Thoracic aorta (tissue), 2 donors: ENCODE measurements around the gene SYS1. TPM values are rescaled to one million over a fixed set of nuclear protein-coding genes. Genes with fewer than 3 reads are reported as not detected.

Source experiments
- ATAC-seq: fragments of 150-250 bp; one replicate; pipeline ENCODE4 v1.8.0; 2017; ENCODE audit warnings: low read depth; ENCODE audit not compliant: insufficient number of reproducible peaks, low FRiP score
- DNase-seq: peaks from one replicate; pipeline ENCODE4 v3.0.0-alpha.2; 2020; ENCODE audit warnings: low spot score
- H3K27ac ChIP-seq, 2 donors: fragments of 200-600 bp; sonication (generic); 1 replicate in 1 of 2; 2 replicates in 1 of 2; pipeline ENCODE4 v1.5.1; 2016; ENCODE audit warnings: mild to moderate bottlenecking in 2 of 2, moderate library complexity in 2 of 2
- H3K27me3 ChIP-seq: fragments of 200-600 bp; sonication (generic); replicated peaks from 2 replicates; pipeline ENCODE4 v1.6.0; 2016; ENCODE audit warnings: mild to moderate bottlenecking; ENCODE audit not compliant: insufficient read depth
- H3K36me3 ChIP-seq: fragments of 200-600 bp; sonication (generic); one replicate; pipeline ENCODE4 v1.5.1; 2016
- H3K4me1 ChIP-seq, 2 donors: fragments of 200-600 bp; sonication (generic); 1 replicate in 1 of 2; 2 replicates in 1 of 2; pipeline versions ENCODE4 v1.5.1 to v1.6.0; 2016; ENCODE audit warnings: low read depth in 2 of 2, mild to moderate bottlenecking in 1 of 2; ENCODE audit not compliant: control insufficient read depth in 1 of 2
- H3K4me3 ChIP-seq: fragments of 200-600 bp; sonication (generic); 2 replicates; pipeline ENCODE4 v1.5.1; 2016; ENCODE audit warnings: mild to moderate bottlenecking
- H3K9me3 ChIP-seq: fragments of 200-600 bp; sonication (generic); 2 replicates; pipeline ENCODE4 v1.5.1; 2016
- total RNA-seq, 2 donors: library from RNA; depleted of rRNA; stranded (reverse); fragments of >200 nt; gene quantifications; one replicate each; pipeline versions ENCODE4 v1.1.0 to v1.2.3, GENCODE V29; 2016
- TF ChIP-seq, protein P1 (sequence below): fragments of 200-600 bp; sonication (generic); IDR thresholded peaks from one replicate; pipeline ENCODE4 v1.5.1; 2019; ENCODE audit warnings: antibody characterized with exemption

Gene SYS1
- total RNA-seq, 2 donors from 2014 or later = 24.6 to 40.8 TPM

DNA sequence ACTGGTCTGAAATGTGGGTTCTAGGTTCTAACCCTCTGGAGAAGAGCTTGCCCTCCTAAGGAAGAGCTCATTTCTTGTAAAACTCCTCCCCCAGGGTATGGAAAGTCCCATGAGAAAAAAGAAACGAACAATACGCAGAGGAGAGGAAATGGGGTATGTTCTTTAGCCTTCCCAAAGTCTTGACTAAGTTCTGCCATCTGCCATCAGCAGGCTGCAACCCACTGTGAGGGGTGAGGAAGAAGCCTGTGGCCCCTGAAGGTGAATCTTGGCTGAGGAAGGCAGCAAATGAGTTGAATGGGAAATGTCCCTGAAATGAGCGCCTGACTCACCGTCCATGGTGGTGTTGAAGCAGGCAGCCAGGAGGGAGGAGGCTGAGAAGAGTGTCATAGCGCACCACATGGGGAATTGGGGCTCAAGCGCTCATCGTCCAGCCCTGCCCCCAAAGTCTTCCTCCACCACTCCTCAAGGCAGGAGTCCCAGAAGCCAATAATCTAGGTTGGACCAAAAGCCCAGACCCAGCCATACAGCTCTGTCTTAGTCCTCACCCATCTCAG lies 44.5 kb upstream of the SYS1 start:
- H3K4me1 ChIP-seq = no peaks in the 10 kb centered on the region
- ATAC-seq = no peak
- H3K36me3 ChIP-seq = no peaks in the 10 kb centered on the region
- no peaks in the 10 kb centered on the region for H3K9me3 ChIP-seq
- no peak overlapping the region for H3K4me3 ChIP-seq
- no peak for DNase-seq
- TF ChIP-seq, protein P1, sequence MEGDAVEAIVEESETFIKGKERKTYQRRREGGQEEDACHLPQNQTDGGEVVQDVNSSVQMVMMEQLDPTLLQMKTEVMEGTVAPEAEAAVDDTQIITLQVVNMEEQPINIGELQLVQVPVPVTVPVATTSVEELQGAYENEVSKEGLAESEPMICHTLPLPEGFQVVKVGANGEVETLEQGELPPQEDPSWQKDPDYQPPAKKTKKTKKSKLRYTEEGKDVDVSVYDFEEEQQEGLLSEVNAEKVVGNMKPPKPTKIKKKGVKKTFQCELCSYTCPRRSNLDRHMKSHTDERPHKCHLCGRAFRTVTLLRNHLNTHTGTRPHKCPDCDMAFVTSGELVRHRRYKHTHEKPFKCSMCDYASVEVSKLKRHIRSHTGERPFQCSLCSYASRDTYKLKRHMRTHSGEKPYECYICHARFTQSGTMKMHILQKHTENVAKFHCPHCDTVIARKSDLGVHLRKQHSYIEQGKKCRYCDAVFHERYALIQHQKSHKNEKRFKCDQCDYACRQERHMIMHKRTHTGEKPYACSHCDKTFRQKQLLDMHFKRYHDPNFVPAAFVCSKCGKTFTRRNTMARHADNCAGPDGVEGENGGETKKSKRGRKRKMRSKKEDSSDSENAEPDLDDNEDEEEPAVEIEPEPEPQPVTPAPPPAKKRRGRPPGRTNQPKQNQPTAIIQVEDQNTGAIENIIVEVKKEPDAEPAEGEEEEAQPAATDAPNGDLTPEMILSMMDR = no peak
- H3K27me3 ChIP-seq = no peaks in the 10 kb centered on the region
- H3K27ac ChIP-seq = no peak overlapping the region

DNA sequence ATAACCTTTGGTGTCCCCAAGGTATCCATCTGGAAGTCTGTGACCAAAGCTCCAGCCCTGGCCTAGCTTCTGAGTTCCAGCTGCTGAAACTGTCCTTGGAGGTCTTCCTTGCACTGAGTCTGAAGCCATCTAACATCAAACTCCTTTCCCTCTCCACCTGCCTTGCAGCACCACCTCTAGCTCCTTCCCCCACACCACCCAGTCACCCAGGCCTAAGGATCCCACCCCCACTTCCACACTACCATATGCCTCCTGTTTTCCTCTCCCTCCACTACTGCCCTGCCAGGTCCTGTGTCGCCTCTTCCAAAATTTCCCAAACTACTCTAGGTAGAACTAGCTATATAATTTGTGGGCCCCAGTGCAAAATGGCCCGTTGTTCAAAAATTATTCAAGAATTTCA lies 44.0 kb upstream of the SYS1 start:
- DNase-seq = no peak
- Histone ChIP-seq H3K27me3 (no peaks in the 10 kb centered on the region), H3K9me3 (no peaks in the 10 kb centered on the region), H3K27ac (no peak overlapping the region), H3K4me1 (no peaks in the 10 kb centered on the region), H3K36me3 (no peaks in the 10 kb centered on the region), H3K4me3 (no peak overlapping the region)
- TF ChIP-seq, protein P1 = no peak
- no peak for ATAC-seq

DNA sequence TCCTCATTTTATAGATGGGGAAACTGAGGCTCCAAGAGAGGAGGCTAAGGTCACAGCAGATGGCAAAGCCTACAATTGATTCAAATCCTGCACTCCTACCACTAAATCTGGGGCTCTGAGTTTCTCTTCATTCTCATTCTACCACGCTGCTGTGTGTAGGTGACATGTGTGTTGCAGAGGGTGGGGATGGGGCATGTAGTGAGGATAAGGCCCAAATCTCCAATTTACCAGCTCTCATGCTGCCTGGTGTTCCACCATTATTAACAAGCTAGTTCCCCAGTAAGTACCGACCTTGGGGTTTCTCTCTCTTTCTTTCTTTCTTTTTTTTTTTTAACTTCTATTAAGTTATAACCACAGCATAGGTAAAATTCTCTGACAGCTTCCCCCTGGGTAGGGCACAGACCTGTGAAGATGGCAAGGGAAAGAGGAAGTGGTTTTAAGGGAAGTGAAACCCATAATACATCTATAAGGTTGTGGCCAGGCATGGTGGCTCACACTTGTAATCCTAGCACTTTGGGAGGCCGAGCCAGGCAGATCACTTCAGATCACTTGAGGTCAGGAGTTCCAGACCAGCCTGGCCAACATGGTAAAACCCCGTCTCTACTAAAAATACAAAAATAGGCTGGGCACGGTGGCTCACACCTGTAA lies 41.9 kb upstream of the SYS1 start:
- DNase-seq (no peak), ATAC-seq (no peak)
- H3K27me3 ChIP-seq = no peaks in the 10 kb centered on the region
- H3K36me3 ChIP-seq = peaks cover 5% of the 10 kb centered on the region
- H3K4me1 ChIP-seq = no peaks in the 10 kb centered on the region
- no peak overlapping the region for H3K27ac ChIP-seq
- H3K9me3 ChIP-seq = no peaks in the 10 kb centered on the region
- TF ChIP-seq, protein P1 = no peak
- no peak overlapping the region for H3K4me3 ChIP-seq

DNA sequence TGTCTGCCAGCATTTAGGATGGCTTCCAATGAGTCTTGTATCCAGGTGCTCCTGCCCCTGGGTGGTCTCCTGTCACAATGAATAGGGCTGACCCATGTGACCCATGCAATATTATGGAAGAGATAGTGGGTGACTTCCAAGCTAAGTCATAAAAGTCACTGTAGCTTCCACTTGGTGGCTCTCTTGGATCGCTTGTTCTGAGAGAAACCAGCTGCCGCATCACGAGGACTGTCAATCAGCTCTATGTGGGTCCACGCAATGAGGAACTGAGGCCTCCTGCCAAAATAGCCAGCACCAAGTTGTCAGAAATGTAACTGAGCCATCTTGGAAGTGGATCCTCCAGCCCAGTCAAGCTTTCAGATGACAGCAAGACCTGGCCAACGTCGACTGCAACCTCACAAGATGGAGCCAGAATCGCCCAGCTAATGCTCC lies 40.0 kb upstream of the SYS1 start:
- no peaks in the 10 kb centered on the region for H3K9me3 ChIP-seq
- H3K36me3 ChIP-seq = peaks cover 16% of the 10 kb centered on the region
- no peak overlapping the region for H3K4me3 ChIP-seq
- no peak overlapping the region for H3K27ac ChIP-seq
- H3K27me3 ChIP-seq = no peaks in the 10 kb centered on the region
- ATAC-seq = no peak
- TF ChIP-seq, protein P1 = no peak
- no peak for DNase-seq
- no peaks in the 10 kb centered on the region for H3K4me1 ChIP-seq

DNA sequence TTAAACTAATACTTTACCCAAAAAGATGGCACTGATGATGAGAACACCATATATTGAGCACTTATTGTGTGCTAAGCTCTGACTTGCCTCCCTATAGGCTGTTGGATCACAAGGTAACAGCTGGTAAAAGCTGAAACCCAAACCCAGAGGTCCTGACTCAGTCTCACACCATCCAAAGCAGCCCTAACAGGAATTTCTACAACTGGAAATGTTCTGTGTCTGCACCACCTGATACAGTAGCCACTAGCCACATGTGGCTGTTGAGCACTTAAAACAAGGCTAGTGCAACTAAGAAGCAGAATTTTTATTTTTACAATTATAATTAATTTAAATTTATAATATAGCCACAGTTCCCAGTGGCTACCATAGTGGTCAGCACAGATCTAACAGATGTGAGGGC lies 39.2 kb upstream of the SYS1 start:
- no peak for DNase-seq
- no peak for ATAC-seq
- H3K4me3 ChIP-seq = no peak overlapping the region

More for the DNA sequence above, 39.2 kb upstream of the SYS1 start:
- Histone ChIP-seq H3K27ac (no peak overlapping the region), H3K27me3 (no peaks in the 10 kb centered on the region), H3K4me1 (no peaks in the 10 kb centered on the region), H3K36me3 (peaks cover 19% of the 10 kb centered on the region), H3K9me3 (no peaks in the 10 kb centered on the region)
- TF ChIP-seq, protein P1 = no peak
